ENCODE results near the gene SLC25A13. TPM values are rescaled to one million over a fixed set of nuclear protein-coding genes. Genes with fewer than 3 reads are reported as not detected.
A peak's percentile ranks its signal among the peaks of the same experiment; 100 is the strongest.

Gene SLC25A13
- total and polyA plus RNA-seq, 8 donors = 20.2 to 41.2 (median 25.1) TPM

- intact Hi-C loops (cut with DNase I) = no loop called here
- Histone ChIP-seq H3K27ac (no peak overlapping the region), H3K9me3 (no peaks in the 10 kb centered on the region), H3K4me3 (no peak overlapping the region), H3K27me3 (no peaks in the 10 kb centered on the region), H3K36me3 (no peaks in the 10 kb centered on the region), H3K4me1 (peaks cover 0 to 25% of the 10 kb centered on the region in 2 donors)
- TF ChIP-seq CTCF (IDR thresholded peaks at IDR 0.05) = no peak
- DNase-seq (no peak), ATAC-seq (peak; percentile 49)
Measured at GRCh38 chr7:96287132-96287531, 34.8 kb downstream of the SLC25A13 start.

- H3K36me3 ChIP-seq = no peaks in the 10 kb centered on the region
- ATAC-seq = no peak
- peak overlapping the region in 1 of 2 donors; percentile 18 for H3K27ac ChIP-seq
- no peak for TF ChIP-seq CTCF (IDR thresholded peaks at IDR 0.05)
- H3K9me3 ChIP-seq = no peaks in the 10 kb centered on the region
- no peaks in the 10 kb centered on the region for H3K27me3 ChIP-seq
- intact Hi-C loops (cut with DNase I) = no loop called here
- DNase-seq = no peak
- peaks cover 0 to 25% of the 10 kb centered on the region in 2 donors for H3K4me1 ChIP-seq
- no peak overlapping the region for H3K4me3 ChIP-seq
Measured at GRCh38 chr7:96285579-96285978, 36.3 kb downstream of the SLC25A13 start.

- intact Hi-C loops (cut with DNase I) = no loop called here
- H3K4me1 ChIP-seq = peaks cover 0 to 25% of the 10 kb centered on the region in 2 donors
- H3K4me3 ChIP-seq = no peak overlapping the region
- H3K36me3 ChIP-seq = no peaks in the 10 kb centered on the region
- no peaks in the 10 kb centered on the region for H3K27me3 ChIP-seq
- no peaks in the 10 kb centered on the region for H3K9me3 ChIP-seq
- no peak for TF ChIP-seq CTCF (IDR thresholded peaks at IDR 0.05)
- no peak for DNase-seq
- H3K27ac ChIP-seq = no peak overlapping the region
- no peak for ATAC-seq
Measured at GRCh38 chr7:96284835-96285234, 37.1 kb downstream of the SLC25A13 start.

GRCh38 chr7:96284240-96284639 lies 37.7 kb downstream of the SLC25A13 start:
- TF ChIP-seq CTCF (IDR thresholded peaks at IDR 0.05) = no peak
- no peak for ATAC-seq

GRCh38 chr7:96282835-96283234 lies 39.1 kb downstream of the SLC25A13 start:
- DNase-seq = no peak
- no peaks in the 10 kb centered on the region for H3K9me3 ChIP-seq
- peaks cover 0 to 25% of the 10 kb centered on the region in 2 donors for H3K4me1 ChIP-seq
- no peaks in the 10 kb centered on the region for H3K27me3 ChIP-seq
- no peaks in the 10 kb centered on the region for H3K36me3 ChIP-seq
- no peak overlapping the region for H3K27ac ChIP-seq
- intact Hi-C loops (cut with DNase I) = no loop called here
- ATAC-seq = no peak
- no peak overlapping the region for H3K4me3 ChIP-seq
- no peak for TF ChIP-seq CTCF (IDR thresholded peaks at IDR 0.05)

More at GRCh38 chr7:96284240-96284639, 37.7 kb downstream of the SLC25A13 start:
- DNase-seq = no peak
- Histone ChIP-seq H3K27me3 (no peaks in the 10 kb centered on the region), H3K27ac (no peak overlapping the region), H3K36me3 (no peaks in the 10 kb centered on the region), H3K9me3 (no peaks in the 10 kb centered on the region), H3K4me3 (no peak overlapping the region), H3K4me1 (peaks cover 0 to 25% of the 10 kb centered on the region in 2 donors)
- intact Hi-C loops (cut with DNase I) = no loop called here

Data from left lung (tissue), 10 donors.